Astrocyte of the hippocampus (primary cell): ENCODE data around the gene DYRK4.
"Not testable (repeated sequence)": the region's sequence is repeated elsewhere in the genome, so short reads cannot be mapped to it uniquely, and the experiment has no call there.

Source experiments
- DNase-seq: peaks from one replicate; pipeline ENCODE4 v3.0.0; 2011; ENCODE audit warnings: low read depth, low spot score

DYRK4 gene

GRCh38 chr12:4562034-4562657, at the start of gene DYRK4:
TSS of gene DYRK4 (plus strand) at chr12:4562208. CDS start at chr12:4562246, 38 bp downstream.
- DNase-seq, result peak; percentile 84

GRCh38 chr12:4518106-4518728, 43.8 kb upstream of the DYRK4 start:
- peak; percentile 84 for DNase-seq

- DNase-seq, result not testable (repeated sequence)
Observed at GRCh38 chr12:4523443-4523842, 38.6 kb upstream of the DYRK4 start.

GRCh38 chr12:4526923-4527546, 35.0 kb upstream of the DYRK4 start:
- DNase-seq, result peak; percentile 14

- no peak for DNase-seq
Observed at GRCh38 chr12:4530160-4530559, 31.8 kb upstream of the DYRK4 start.

GRCh38 chr12:4530982-4531586, 30.9 kb upstream of the DYRK4 start:
- no peak for DNase-seq

- DNase-seq, result no peak
Observed at GRCh38 chr12:4535092-4535491, 26.9 kb upstream of the DYRK4 start.

- no peak for DNase-seq
Observed at GRCh38 chr12:4535871-4536270, 26.1 kb upstream of the DYRK4 start.

GRCh38 chr12:4538207-4539160, 23.5 kb upstream of the DYRK4 start, which contains the start of gene RAD51AP1:
TSS of gene RAD51AP1 (plus strand) at chr12:4538890. CDS start at chr12:4538940, 50 bp downstream.
- DNase-seq, result peak; percentile 98

- DNase-seq, result no peak
Observed at GRCh38 chr12:4539167-4539870, 22.7 kb upstream of the DYRK4 start.

GRCh38 chr12:4540170-4540569, 21.8 kb upstream of the DYRK4 start:
- DNase-seq, result no peak

- no peak for DNase-seq
Observed at GRCh38 chr12:4540638-4541037, 21.4 kb upstream of the DYRK4 start.

GRCh38 chr12:4545195-4545594, 16.8 kb upstream of the DYRK4 start:
- no peak for DNase-seq

- no peak for DNase-seq
Observed at GRCh38 chr12:4552191-4552590, 9.8 kb upstream of the DYRK4 start.

- no peak for DNase-seq
Observed at GRCh38 chr12:4553943-4554342, 8.1 kb upstream of the DYRK4 start.

- DNase-seq, result no peak
Observed at GRCh38 chr12:4555804-4556203, 6.2 kb upstream of the DYRK4 start.

GRCh38 chr12:4556735-4557530, 5.1 kb upstream of the DYRK4 start:
- no peak for DNase-seq

GRCh38 chr12:4557586-4557985, 4.4 kb upstream of the DYRK4 start:
- DNase-seq, result no peak

- DNase-seq, result no peak
Observed at GRCh38 chr12:4558171-4558570, 3.8 kb upstream of the DYRK4 start.

GRCh38 chr12:4563336-4563735, 1.3 kb downstream of the DYRK4 start:
- peak; percentile 81 for DNase-seq
